Vagina (tissue), 2 donors: Measurements from ENCODE around the gene DBN1. TPM values are rescaled to one million over a fixed set of nuclear protein-coding genes. Genes with fewer than 3 reads are reported as not detected.

ENCODE experiments used
- DNase-seq, 2 donors: peaks; one replicate each; pipeline ENCODE4 v3.0.0-alpha.2; 2017; ENCODE audit errors: extremely low spot score in 2 of 2
- H3K27ac ChIP-seq: fragments of 200-600 bp; sonication (generic); one replicate; pipeline ENCODE4 v1.5.1; 2019
- H3K27me3 ChIP-seq: fragments of 200-600 bp; sonication (generic); one replicate; pipeline ENCODE4 v1.5.1; 2019
- H3K36me3 ChIP-seq, 2 donors: fragments of 200-600 bp; sonication (generic); one replicate each; pipeline ENCODE4 v1.5.1; 2017 to 2019
- H3K4me1 ChIP-seq: fragments of 200-600 bp; sonication (generic); one replicate; pipeline ENCODE4 v1.5.1; 2019
- H3K4me3 ChIP-seq, 2 donors: fragments of 200-600 bp; sonication (generic); 1 replicate in 1 of 2; 2 replicates in 1 of 2; pipeline ENCODE4 v1.5.1; 2016 to 2019
- H3K9me3 ChIP-seq: fragments of 200-600 bp; sonication (generic); one replicate; pipeline ENCODE4 v1.5.1; 2019
- CTCF ChIP-seq, 3 experiments: fragments of 450-650 bp in 2 of 3; fragments of 200-600 bp in 1 of 3; sonication (generic) in 1 of 3; IDR thresholded peaks; one replicate each; pipeline ENCODE4 v1.5.1; 2017 to 2019; ENCODE audit warnings: antibody characterized with exemption in 3 of 3, mild to moderate bottlenecking in 2 of 3, moderate library complexity in 2 of 3
- POLR2A ChIP-seq, 2 donors: fragments of 450-650 bp; IDR thresholded peaks; one replicate each; pipeline ENCODE4 v1.6.1; 2017; ENCODE audit warnings: antibody characterized with exemption in 2 of 2, mild to moderate bottlenecking in 2 of 2, moderate library complexity in 2 of 2
- POLR2AphosphoS5 ChIP-seq, 2 donors: sonication (generic); formaldehyde crosslinking; IDR thresholded peaks; one replicate each; pipeline ENCODE4 v1.9.0; 2017; ENCODE audit warnings: antibody characterized with exemption in 2 of 2, mild to moderate bottlenecking in 2 of 2, low read depth in 1 of 2; ENCODE audit not compliant: insufficient read depth in 1 of 2
- intact Hi-C: fragments of 100-400 bp; cut with DNase I; formaldehyde crosslinking; loops from one replicate; pipeline ENCODE4 v1.15.1; 2023
- total RNA-seq: library from RNA; depleted of rRNA; stranded (reverse); fragments of >200 nt; gene quantifications from one replicate; pipeline ENCODE4 v1.2.3, GENCODE V29; 2016

Gene DBN1
- total RNA-seq, 1 donor from 2014 or later: 69.0 TPM

DNA sequence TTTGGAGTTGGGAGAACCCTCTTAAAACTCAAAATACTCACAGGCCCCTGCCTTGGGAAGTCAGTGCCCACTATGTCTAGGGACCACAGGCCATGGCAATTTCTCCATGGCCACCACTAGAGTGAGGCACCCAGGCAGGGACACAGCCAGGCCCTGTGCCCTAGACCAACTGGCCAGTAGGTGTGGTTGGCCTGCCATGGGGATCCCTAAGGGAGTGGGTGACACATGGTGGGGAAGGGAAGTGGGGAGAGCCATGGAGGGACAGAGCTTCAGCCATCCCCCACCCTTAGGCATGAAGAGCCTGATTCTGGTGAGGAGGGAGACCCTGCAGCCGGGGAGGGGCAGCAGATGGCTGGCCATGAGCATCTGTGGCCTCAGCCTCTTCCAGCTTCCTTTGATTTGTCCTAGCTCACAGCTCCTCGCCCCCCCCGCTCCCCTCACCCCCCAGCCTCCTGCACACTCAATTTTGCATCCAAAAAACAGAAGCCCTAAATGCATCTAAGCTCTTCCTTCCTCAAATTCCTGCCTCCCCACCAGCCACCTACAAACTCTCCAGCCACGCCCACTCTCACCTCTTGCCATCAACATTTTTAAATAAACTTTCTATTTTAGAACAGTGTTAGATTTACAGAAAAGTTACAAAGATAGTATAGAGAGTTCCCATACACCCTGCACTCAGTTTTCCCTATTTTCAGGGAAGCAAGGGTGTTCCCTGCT is 1.6 kb upstream of the DBN1 start:
- no peaks in the 10 kb centered on the region for H3K9me3 ChIP-seq
- intact Hi-C loops: loop anchor here (2.0 kb wide), 1 partner anchor 22 kb away; the partner anchor contains the start of gene PDLIM7
- no peak for DNase-seq
- no peaks in the 10 kb centered on the region for H3K27me3 ChIP-seq
- peak overlapping the region; percentile 83 for H3K27ac ChIP-seq
- H3K4me3 ChIP-seq: no peak overlapping the region
- H3K4me1 ChIP-seq: peaks cover 77% of the 10 kb centered on the region
- no peak for TF ChIP-seq CTCF (IDR thresholded peaks at IDR 0.05)
- TF ChIP-seq POLR2A (IDR thresholded peaks at IDR 0.05): no peak
- TF ChIP-seq POLR2AphosphoS5 (IDR thresholded peaks at IDR 0.05; ENCODE audit: insufficient read depth in 1 of 2, low read depth in 1 of 2): peak in 1 of 2 donors; percentile 14
- H3K36me3 ChIP-seq: no peaks in the 10 kb centered on the region

- H3K27me3 ChIP-seq: no peaks in the 10 kb centered on the region
- peak overlapping the region; percentile 83 for H3K27ac ChIP-seq
- TF ChIP-seq CTCF (IDR thresholded peaks at IDR 0.05) (no peak), POLR2AphosphoS5 (IDR thresholded peaks at IDR 0.05; ENCODE audit: insufficient read depth in 1 of 2, low read depth in 1 of 2) (no peak), POLR2A (IDR thresholded peaks at IDR 0.05) (no peak)
- H3K36me3 ChIP-seq: no peaks in the 10 kb centered on the region
- H3K9me3 ChIP-seq: no peaks in the 10 kb centered on the region
- H3K4me3 ChIP-seq: peak overlapping the region; percentile 67 to 74
- intact Hi-C loops: loop anchor here (2.0 kb wide), 1 partner anchor 23 kb away; the partner anchor contains the start of gene PDLIM7
- no peak for DNase-seq
- H3K4me1 ChIP-seq: peaks cover 77% of the 10 kb centered on the region
Measured at GRCh38 chr5:177474002-177474476, 605 bp upstream of the DBN1 start.

- TF ChIP-seq CTCF (IDR thresholded peaks at IDR 0.05) (no peak), POLR2AphosphoS5 (IDR thresholded peaks at IDR 0.05; ENCODE audit: insufficient read depth in 1 of 2, low read depth in 1 of 2) (no peak), POLR2A (IDR thresholded peaks at IDR 0.05) (no peak)
- Histone ChIP-seq H3K4me3 (peak overlapping the region; percentile 67 to 74), H3K9me3 (no peaks in the 10 kb centered on the region), H3K27me3 (no peaks in the 10 kb centered on the region), H3K36me3 (no peaks in the 10 kb centered on the region), H3K4me1 (peaks cover 69% of the 10 kb centered on the region), H3K27ac (peak overlapping the region; percentile 83)
- no peak for DNase-seq
- intact Hi-C loops: no loop called here
Measured at GRCh38 chr5:177472460-177473442, 683 bp downstream of the DBN1 start.

DNA sequence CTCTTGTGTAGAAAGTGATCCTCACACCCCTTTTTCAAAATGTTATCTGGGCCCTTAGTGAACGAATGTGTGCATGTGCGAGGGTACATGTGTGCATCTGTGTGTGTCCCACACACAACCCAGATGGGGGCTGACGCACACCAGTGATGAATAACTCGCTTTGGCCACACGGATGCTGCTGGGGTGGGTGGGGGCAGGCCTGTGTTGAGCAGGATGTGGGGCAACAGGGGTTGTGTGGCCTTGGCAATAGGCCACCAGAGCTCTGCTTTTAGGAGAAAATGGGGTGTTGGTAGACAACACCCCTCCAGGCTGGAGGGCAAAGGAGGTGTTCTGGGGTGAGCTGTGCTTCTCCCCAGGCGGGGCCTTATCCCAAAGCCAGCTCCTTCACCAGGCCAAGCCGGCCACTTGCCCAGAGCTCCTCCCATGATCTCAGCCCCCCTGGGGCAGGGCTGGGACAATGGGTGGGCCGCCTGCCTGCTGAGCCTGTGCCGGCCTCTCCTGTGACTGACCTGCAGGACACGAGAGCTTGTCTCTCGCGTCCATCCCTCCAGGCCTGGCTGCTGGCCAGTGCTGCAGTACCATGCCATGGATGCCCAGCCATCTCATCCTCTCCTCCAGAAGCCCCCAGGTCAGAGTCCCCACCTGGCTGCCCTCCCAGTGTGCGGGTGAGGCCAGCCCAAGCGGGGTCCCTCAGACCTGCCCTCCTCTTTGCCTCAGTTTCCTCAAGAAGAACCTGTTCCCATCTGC is 1.7 kb downstream of the DBN1 start:
- DNase-seq: no peak
- intact Hi-C loops: no loop called here
- peak overlapping the region; percentile 67 to 74 for H3K4me3 ChIP-seq
- H3K4me1 ChIP-seq: peaks cover 59% of the 10 kb centered on the region
- TF ChIP-seq POLR2A (IDR thresholded peaks at IDR 0.05) (no peak), CTCF (IDR thresholded peaks at IDR 0.05) (no peak), POLR2AphosphoS5 (IDR thresholded peaks at IDR 0.05; ENCODE audit: insufficient read depth in 1 of 2, low read depth in 1 of 2) (no peak)
- H3K9me3 ChIP-seq: no peaks in the 10 kb centered on the region
- peaks cover 0 to 5% of the 10 kb centered on the region in 2 donors for H3K36me3 ChIP-seq
- peak overlapping the region; percentile 83 for H3K27ac ChIP-seq
- no peaks in the 10 kb centered on the region for H3K27me3 ChIP-seq
